Mucosa of stomach (tissue), 1 donor: ENCODE measurements around the gene SUMO1.
A peak's percentile ranks its signal among the peaks of the same experiment; 100 is the strongest.
"Not testable (repeated sequence)": the region's sequence is repeated elsewhere in the genome, so short reads cannot be mapped to it uniquely, and the experiment has no call there.

Experiments
- H3K27me3 ChIP-seq: one replicate; pipeline ENCODE4 v1.7.0; 2013; ENCODE audit warnings: mild to moderate bottlenecking, low read length; ENCODE audit not compliant: control insufficient read depth, insufficient read depth
- H3K36me3 ChIP-seq: one replicate; pipeline ENCODE4 v1.7.0; 2013; ENCODE audit warnings: low read length; ENCODE audit not compliant: control insufficient read depth, insufficient read depth
- H3K4me1 ChIP-seq: one replicate; pipeline ENCODE4 v1.7.0; 2013; ENCODE audit warnings: mild to moderate bottlenecking, low read length; ENCODE audit not compliant: control insufficient read depth, insufficient read depth
- H3K4me3 ChIP-seq: one replicate; pipeline ENCODE4 v1.7.0; 2013; ENCODE audit warnings: low read length
- H3K9ac ChIP-seq: one replicate; pipeline ENCODE4 v1.7.0; 2013; ENCODE audit warnings: mild to moderate bottlenecking, low read length, moderate library complexity
- H3K9me3 ChIP-seq: one replicate; pipeline ENCODE4 v1.7.0; 2013; ENCODE audit warnings: mild to moderate bottlenecking, low read length, moderate library complexity; ENCODE audit not compliant: control insufficient read depth
- donor health status: Pancreatic carcinoma.

The SUMO1 gene

GRCh38 chr2:202249521-202250253 lies 11.3 kb upstream of the SUMO1 start:
- Histone ChIP-seq H3K9me3 (no peaks in the 10 kb centered on the region), H3K4me1 (no peaks in the 10 kb centered on the region)

GRCh38 chr2:202247710-202248109 lies 9.3 kb upstream of the SUMO1 start:
- not testable (repeated sequence) for H3K27me3 ChIP-seq, H3K4me1 ChIP-seq, H3K4me3 ChIP-seq, H3K9me3 ChIP-seq, H3K9ac ChIP-seq, H3K36me3 ChIP-seq

More at GRCh38 chr2:202249521-202250253, 11.3 kb upstream of the SUMO1 start:
- no peaks in the 10 kb centered on the region for H3K36me3 ChIP-seq
- H3K27me3 ChIP-seq, result no peaks in the 10 kb centered on the region
- H3K4me3 ChIP-seq, result no peak overlapping the region
- H3K9ac ChIP-seq, result no peak overlapping the region

- peak overlapping the region; percentile 88 for H3K4me3 ChIP-seq
- peak overlapping the region; percentile 76 for H3K9ac ChIP-seq
- H3K9me3 ChIP-seq, result no peaks in the 10 kb centered on the region
- no peaks in the 10 kb centered on the region for H3K27me3 ChIP-seq
- H3K4me1 ChIP-seq, result peaks cover 5% of the 10 kb centered on the region
- H3K36me3 ChIP-seq, result no peaks in the 10 kb centered on the region
Observed at GRCh38 chr2:202237787-202238233, 587 bp downstream of the SUMO1 start.

GRCh38 chr2:202221873-202222272 lies 16.5 kb downstream of the SUMO1 start:
- H3K4me1 ChIP-seq, result no peaks in the 10 kb centered on the region
- no peak overlapping the region for H3K4me3 ChIP-seq
- H3K36me3 ChIP-seq, result no peaks in the 10 kb centered on the region
- no peaks in the 10 kb centered on the region for H3K27me3 ChIP-seq
- H3K9ac ChIP-seq, result no peak overlapping the region
- no peaks in the 10 kb centered on the region for H3K9me3 ChIP-seq

- no peaks in the 10 kb centered on the region for H3K27me3 ChIP-seq
- no peak overlapping the region for H3K4me3 ChIP-seq
- H3K9me3 ChIP-seq, result no peaks in the 10 kb centered on the region
- no peaks in the 10 kb centered on the region for H3K4me1 ChIP-seq
- H3K9ac ChIP-seq, result no peak overlapping the region
- no peaks in the 10 kb centered on the region for H3K36me3 ChIP-seq
Observed at GRCh38 chr2:202215179-202215578, 23.2 kb downstream of the SUMO1 start.

- H3K36me3 ChIP-seq, result no peaks in the 10 kb centered on the region
- H3K9me3 ChIP-seq, result no peaks in the 10 kb centered on the region
- no peaks in the 10 kb centered on the region for H3K27me3 ChIP-seq
- H3K4me1 ChIP-seq, result no peaks in the 10 kb centered on the region
- H3K9ac ChIP-seq, result no peak overlapping the region
- H3K4me3 ChIP-seq, result no peak overlapping the region
Observed at GRCh38 chr2:202208526-202208925, 29.9 kb downstream of the SUMO1 start.

- Histone ChIP-seq H3K9me3 (no peaks in the 10 kb centered on the region), H3K4me1 (no peaks in the 10 kb centered on the region), H3K36me3 (no peaks in the 10 kb centered on the region), H3K9ac (no peak overlapping the region), H3K4me3 (no peak overlapping the region), H3K27me3 (no peaks in the 10 kb centered on the region)
Observed at GRCh38 chr2:202204855-202205254, 33.5 kb downstream of the SUMO1 start.

- no peak overlapping the region for H3K4me3 ChIP-seq
- H3K27me3 ChIP-seq, result no peaks in the 10 kb centered on the region
- no peak overlapping the region for H3K9ac ChIP-seq
- H3K4me1 ChIP-seq, result no peaks in the 10 kb centered on the region
- H3K36me3 ChIP-seq, result no peaks in the 10 kb centered on the region
- H3K9me3 ChIP-seq, result no peaks in the 10 kb centered on the region
Observed at GRCh38 chr2:202203348-202203747, 35.0 kb downstream of the SUMO1 start.

GRCh38 chr2:202201220-202202160 lies 36.9 kb downstream of the SUMO1 start:
- Histone ChIP-seq H3K36me3 (no peaks in the 10 kb centered on the region), H3K4me3 (no peak overlapping the region), H3K4me1 (no peaks in the 10 kb centered on the region), H3K9me3 (no peaks in the 10 kb centered on the region), H3K27me3 (no peaks in the 10 kb centered on the region), H3K9ac (no peak overlapping the region)

- Histone ChIP-seq H3K27me3 (no peaks in the 10 kb centered on the region), H3K36me3 (no peaks in the 10 kb centered on the region)
Observed at GRCh38 chr2:202196727-202197126, 41.7 kb downstream of the SUMO1 start.

GRCh38 chr2:202194418-202194817 lies 44.0 kb downstream of the SUMO1 start:
- Histone ChIP-seq H3K4me3 (no peak overlapping the region), H3K27me3 (no peaks in the 10 kb centered on the region), H3K9ac (no peak overlapping the region), H3K4me1 (no peaks in the 10 kb centered on the region), H3K9me3 (no peaks in the 10 kb centered on the region), H3K36me3 (no peaks in the 10 kb centered on the region)

More at GRCh38 chr2:202196727-202197126, 41.7 kb downstream of the SUMO1 start:
- H3K4me1 ChIP-seq, result no peaks in the 10 kb centered on the region
- H3K9ac ChIP-seq, result no peak overlapping the region
- no peak overlapping the region for H3K4me3 ChIP-seq
- H3K9me3 ChIP-seq, result no peaks in the 10 kb centered on the region

GRCh38 chr2:202193881-202194353 lies 44.5 kb downstream of the SUMO1 start:
- Histone ChIP-seq H3K4me1 (no peaks in the 10 kb centered on the region), H3K9me3 (no peaks in the 10 kb centered on the region), H3K4me3 (no peak overlapping the region), H3K9ac (no peak overlapping the region), H3K36me3 (no peaks in the 10 kb centered on the region), H3K27me3 (no peaks in the 10 kb centered on the region)
